K562 (cell line): ENCODE results near the gene CTCFL. TPM values are rescaled to one million over a fixed set of nuclear protein-coding genes. Genes with fewer than 3 reads are reported as not detected.

Experiments used
- E2F4 ChIP-seq: sonication (generic); formaldehyde crosslinking; IDR thresholded peaks from 2 replicates; pipeline ENCODE4 v1.8.0; 2022; ENCODE audit warnings: mild to moderate bottlenecking, low read depth, missing genetic modification reagents
- IRF2 ChIP-seq: sonication (generic); formaldehyde crosslinking; IDR thresholded peaks from 2 replicates; pipeline ENCODE4 v1.8.1; 2022; ENCODE audit warnings: mild to moderate bottlenecking, missing genetic modification reagents
- MGA ChIP-seq: fragments of 450-650 bp; IDR thresholded peaks from 2 replicates; pipeline ENCODE4 v1.6.1; 2016; ENCODE audit warnings: mild to moderate bottlenecking, moderate library complexity
- RBFOX2 ChIP-seq: fragments of 200-400 bp; formaldehyde crosslinking; IDR thresholded peaks from 2 replicates; pipeline ENCODE4 v1.6.1; 2017; ENCODE audit warnings: low read depth, mild to moderate bottlenecking, low read length, moderate library complexity
- RREB1 ChIP-seq: fragments of 250-450 bp; sonication (Bioruptor Pico); IDR thresholded peaks from 2 replicates; pipeline ENCODE4 v1.4.0; 2020
- SAP30 ChIP-seq: fragments of 200-600 bp; sonication (generic); IDR thresholded peaks from 2 replicates; pipeline ENCODE4 v1.6.1; 2012; ENCODE audit warnings: borderline replicate concordance, low read depth, mild to moderate bottlenecking, moderate library complexity, low read length, control low read depth, inconsistent platforms; ENCODE audit not compliant: insufficient read depth, poor library complexity, severe bottlenecking
- SMARCA5 ChIP-seq: fragments of 450-650 bp; IDR thresholded peaks from 2 replicates; pipeline ENCODE4 v1.6.1; 2016
- ZNF224 ChIP-seq: sonication (generic); formaldehyde crosslinking; IDR thresholded peaks from 2 replicates; pipeline ENCODE4 v1.8.0; 2022; ENCODE audit warnings: mild to moderate bottlenecking, missing genetic modification reagents
- polyA plus RNA-seq, 8 experiments: library from polyadenylated mRNA; depleted of rRNA in 4 of 8; stranded (reverse) in 5 of 8; unstranded in 3 of 8; fragments of >200 nt; fragmentation: Nextera tagmentation in 2 of 8; fragmentation: Illumina TruSeq in 1 of 8; extraction: Ambion mirVana in 2 of 8; extraction: Trizol in 1 of 8; gene quantifications; 2 replicates each; pipeline versions ENCODE4 v1.2.1 to v1.2.3, GENCODE V29; 2011 to 2014; ENCODE audit warnings: inconsistent platforms in 1 of 8, missing spikeins in 1 of 8
- total RNA-seq, 7 experiments: library from RNA; depleted of rRNA in 6 of 7; stranded (reverse); fragments of >200 nt in 6 of 7; fragmentation: Illumina TruSeq in 2 of 7; extraction: Trizol in 2 of 7; gene quantifications; 2 replicates each; pipeline versions ENCODE4 v1.2.1 to v1.2.3, GENCODE V29; 2011 to 2021; ENCODE audit warnings: low replicate concordance in 1 of 7

The CTCFL gene
- total and polyA plus RNA-seq, 9 of the 15 experiments (the other 6 are each of a cell fraction or from before 2014, with no cell fraction given) = 42.4 to 188 (median 111) TPM

GRCh38 chr20:57524511-57525176, at the start of gene CTCFL (continued):
- TF ChIP-seq MGA = peak; percentile 99
- TF ChIP-seq SAP30 = no peak
- TF ChIP-seq ZNF224 (CRISPR knock-in tag) = 0 out of 2 replicates have a peak, but pooled peaks have one; percentile 36
- TF ChIP-seq E2F4 (CRISPR knock-in tag) = peak; percentile 74; the same call in 1 of the 2 replicates
- TF ChIP-seq SMARCA5 = no peak
- TF ChIP-seq RREB1 (CRISPR knock-in tag) = no peak
- TF ChIP-seq RBFOX2 = peak; percentile 87
- no peak for TF ChIP-seq IRF2 (CRISPR knock-in tag)
